Right lobe of liver (tissue), 6 donors: ENCODE data around the gene SLC38A1. TPM values are rescaled to one million over a fixed set of nuclear protein-coding genes. Genes with fewer than 3 reads are reported as not detected.

Source experiments
- ATAC-seq, 4 donors: fragments of 200-7000 bp; cut with Tn5 transposase; one replicate each; pipeline ENCODE4 v1.9.1; 2020; ENCODE audit warnings: mild to moderate bottlenecking in 4 of 4, moderate library complexity in 4 of 4
- DNase-seq, 3 donors: peaks; one replicate each; pipeline ENCODE4 v3.0.0-alpha.2; 2020
- H3K27ac ChIP-seq, 3 donors: fragments of 200-600 bp; one replicate each; pipeline ENCODE4 v1.8.0; 2022
- H3K27me3 ChIP-seq, 2 donors: fragments of 200-600 bp; one replicate each; pipeline ENCODE4 v1.8.0; 2022
- H3K36me3 ChIP-seq, 4 donors: fragments of 200-600 bp; sonication (generic) in 1 of 4; one replicate each; pipeline versions ENCODE4 v1.5.1 to v1.8.0; 2017 to 2022; ENCODE audit warnings: control low read depth in 1 of 4
- H3K4me1 ChIP-seq, 4 donors: fragments of 200-600 bp; sonication (generic) in 1 of 4; one replicate each; pipeline versions ENCODE4 v1.5.1 to v1.8.0; 2017 to 2022; ENCODE audit warnings: control low read depth in 1 of 4
- H3K4me3 ChIP-seq, 3 donors: fragments of 200-600 bp; one replicate each; pipeline ENCODE4 v1.8.0; 2022
- H3K9me3 ChIP-seq, 4 donors: fragments of 200-600 bp; sonication (generic) in 1 of 4; one replicate each; pipeline versions ENCODE4 v1.5.1 to v1.8.0; 2017 to 2022; ENCODE audit warnings: control low read depth in 1 of 4
- CTCF ChIP-seq, 4 donors: fragments of 200-600 bp in 3 of 4; fragments of 450-650 bp in 1 of 4; IDR thresholded peaks; one replicate each; pipeline versions ENCODE4 v1.5.1 to v1.8.0; 2016 to 2022; ENCODE audit warnings: antibody characterized with exemption in 4 of 4, mild to moderate bottlenecking in 2 of 4
- POLR2A ChIP-seq: fragments of 450-650 bp; IDR thresholded peaks from one replicate; pipeline ENCODE4 v1.6.1; 2017; ENCODE audit warnings: antibody characterized with exemption, mild to moderate bottlenecking
- WGBS: methylation state at CpG from one replicate; pipeline ENCODE4 v1.1.6; 2018; ENCODE audit warnings: low coverage, low lambda C conversion rate; ENCODE audit not compliant: insufficient coverage; ENCODE audit errors: missing lambda C conversion rate; 5-methylcytosine and 5-hydroxymethylcytosine counted together
- intact Hi-C, 2 donors: fragments of 100-400 bp; cut with DNase I; formaldehyde crosslinking; loops; one replicate each; pipeline versions ENCODE4 v1.11.2 to v1.14.1; 2022
- total RNA-seq, 6 experiments: library from RNA; depleted of rRNA in 2 of 6; stranded (reverse); fragments of >200 nt in 2 of 6; fragmentation: NEBNext Ultra II Directional in 3 of 6; extraction: Animal tissue kit (Norgen Biotek cat#: 25700) in 3 of 6; gene quantifications; one replicate each; pipeline versions ENCODE4 v1.1.0 to v1.2.4, GENCODE V29; 2016 to 2023
- donor health status: DM: no; HTN: yes; CAD: no.
- donor health status: DM: no; HTN: no; CAD: no.
- donor health status: DM: no; HTN: no; CAD: no.
- donor health status: DM: no; HTN: yes; CAD: no.
- donor health status: DM: no; HTN: yes; CAD: no.

The SLC38A1 gene
- total RNA-seq, 6 experiments from 2014 or later, result 7.9 to 20.7 (median 12.2) TPM

GRCh38 chr12:46267825-46268582 lies 839 bp downstream of the SLC38A1 start:
- TF ChIP-seq CTCF (IDR thresholded peaks at IDR 0.05), result no peak
- no peak for TF ChIP-seq POLR2A
- H3K27me3 ChIP-seq, result peaks cover 0 to 8% of the 10 kb centered on the region in 2 donors
- 4% methylated on average over 16 of the region's 48 CpGs for whole genome bisulfite sequencing
- H3K4me1 ChIP-seq, result peaks cover 0 to 9% (median 0%) of the 10 kb centered on the region in 4 donors
- ATAC-seq (peak; percentile 1 to 14 (median 6)), DNase-seq (peak in 2 of 3 donors; percentile 26 to 66)
- no peaks in the 10 kb centered on the region for H3K36me3 ChIP-seq
- H3K27ac ChIP-seq, result peak overlapping the region in 2 of 3 donors; percentile 66 to 77
- H3K9me3 ChIP-seq, result no peaks in the 10 kb centered on the region
- peak overlapping the region; percentile 57 to 71 (median 69) for H3K4me3 ChIP-seq
- intact Hi-C loops, result no loop called here

- intact Hi-C loops, result no loop called here
- no peak for TF ChIP-seq CTCF (IDR thresholded peaks at IDR 0.05)
- no peak for TF ChIP-seq POLR2A
- 4% methylated on average over 5 of the region's 19 CpGs for WGBS
- DNase-seq (no peak), ATAC-seq (peak in 3 of 4 donors; percentile 1 to 4 (median 2))
- H3K27ac ChIP-seq, result peak overlapping the region in 2 of 3 donors; percentile 44 to 51
- H3K4me1 ChIP-seq, result peaks cover 0 to 9% (median 0%) of the 10 kb centered on the region in 4 donors
- H3K27me3 ChIP-seq, result peaks cover 0 to 8% of the 10 kb centered on the region in 2 donors
- no peaks in the 10 kb centered on the region for H3K36me3 ChIP-seq
- H3K9me3 ChIP-seq, result no peaks in the 10 kb centered on the region
- H3K4me3 ChIP-seq, result peak overlapping the region; percentile 57 to 71 (median 69)
Observed at GRCh38 chr12:46267575-46267824, 1.3 kb downstream of the SLC38A1 start.

- peaks cover 0 to 9% (median 0%) of the 10 kb centered on the region in 4 donors for H3K4me1 ChIP-seq
- intact Hi-C loops, result no loop called here
- WGBS, result 7% methylated on average over 27 of the region's 33 CpGs
Observed at GRCh38 chr12:46266869-46267574, 1.8 kb downstream of the SLC38A1 start.

GRCh38 chr12:46266382-46266791 lies 2.5 kb downstream of the SLC38A1 start:
- H3K4me3 ChIP-seq, result peak overlapping the region in 1 of 3 donors; percentile 69
- H3K27me3 ChIP-seq, result peaks cover 0 to 8% of the 10 kb centered on the region in 2 donors
- H3K9me3 ChIP-seq, result no peaks in the 10 kb centered on the region
- no peaks in the 10 kb centered on the region for H3K36me3 ChIP-seq
- ATAC-seq, result no peak
- intact Hi-C loops, result no loop called here
- peaks cover 0 to 9% (median 0%) of the 10 kb centered on the region in 4 donors for H3K4me1 ChIP-seq
- no peak for DNase-seq
- TF ChIP-seq POLR2A (no peak), CTCF (IDR thresholded peaks at IDR 0.05) (no peak)
- 52% methylated on average over 7 of the region's 7 CpGs for WGBS
- H3K27ac ChIP-seq, result no peak overlapping the region

More at GRCh38 chr12:46266869-46267574, 1.8 kb downstream of the SLC38A1 start:
- Histone ChIP-seq H3K4me3 (peak overlapping the region; percentile 57 to 71 (median 69)), H3K9me3 (no peaks in the 10 kb centered on the region), H3K27ac (peak overlapping the region in 2 of 3 donors; percentile 44 to 51), H3K36me3 (no peaks in the 10 kb centered on the region), H3K27me3 (peaks cover 0 to 8% of the 10 kb centered on the region in 2 donors)
- TF ChIP-seq CTCF (IDR thresholded peaks at IDR 0.05) (no peak), POLR2A (no peak)
- DNase-seq (peak; percentile 45 to 60 (median 55)), ATAC-seq (peak in 3 of 4 donors; percentile 5 to 14 (median 9))
